GM12878 (cell line): Measurements from ENCODE around the gene NLRP6.

Experiments used
- CBX5 ChIP-seq: sonication (generic); IDR thresholded peaks from 2 replicates; pipeline ENCODE4 v1.6.1; 2016; ENCODE audit warnings: low read depth, moderate library complexity, mild to moderate bottlenecking, inconsistent platforms
- CTCF ChIP-seq, 3 experiments: IDR thresholded peaks in 2 of 3; conservative IDR thresholded peaks in 1 of 3; 2 replicates each; pipeline ENCODE4 v1.5.1; 2011; ENCODE audit warnings: low read depth in 3 of 3, low read length in 3 of 3, mild to moderate bottlenecking in 3 of 3, control low read depth in 2 of 3, moderate library complexity in 2 of 3, inconsistent platforms in 1 of 3, mixed read lengths in 1 of 3; ENCODE audit not compliant: control insufficient read depth in 2 of 3, insufficient read depth in 1 of 3; ENCODE audit errors: extremely low read depth in 1 of 3
- HDAC6 ChIP-seq: fragments of 200-600 bp; sonication (generic); IDR thresholded peaks from one replicate; pipeline ENCODE4 v1.8.0; 2017; ENCODE audit warnings: antibody characterized with exemption; ENCODE audit not compliant: unreplicated experiment
- NFYB ChIP-seq: IDR thresholded peaks from 2 replicates; pipeline ENCODE4 v1.6.1; 2011; ENCODE audit warnings: low read depth, mild to moderate bottlenecking, low read length, improper control_type of control experiment, moderate library complexity; ENCODE audit not compliant: insufficient read depth
- RAD21 ChIP-seq: IDR thresholded peaks from 2 replicates; pipeline ENCODE4 v1.6.1; 2011; ENCODE audit warnings: mild to moderate bottlenecking, low read depth, low read length, moderate library complexity; ENCODE audit not compliant: insufficient read depth
- RAD51 ChIP-seq: fragments of 450-650 bp; IDR thresholded peaks from 2 replicates; pipeline ENCODE4 v1.6.1; 2016; ENCODE audit warnings: moderate library complexity, mild to moderate bottlenecking, inconsistent platforms
- SIN3A ChIP-seq: IDR thresholded peaks from 2 replicates; pipeline ENCODE4 v1.6.1; 2012; ENCODE audit warnings: low read depth, low read length, improper control_type of control experiment
- SP1 ChIP-seq: IDR thresholded peaks from one replicate; pipeline ENCODE4 v1.6.1; 2011; ENCODE audit warnings: low read depth, low read length

DNA sequence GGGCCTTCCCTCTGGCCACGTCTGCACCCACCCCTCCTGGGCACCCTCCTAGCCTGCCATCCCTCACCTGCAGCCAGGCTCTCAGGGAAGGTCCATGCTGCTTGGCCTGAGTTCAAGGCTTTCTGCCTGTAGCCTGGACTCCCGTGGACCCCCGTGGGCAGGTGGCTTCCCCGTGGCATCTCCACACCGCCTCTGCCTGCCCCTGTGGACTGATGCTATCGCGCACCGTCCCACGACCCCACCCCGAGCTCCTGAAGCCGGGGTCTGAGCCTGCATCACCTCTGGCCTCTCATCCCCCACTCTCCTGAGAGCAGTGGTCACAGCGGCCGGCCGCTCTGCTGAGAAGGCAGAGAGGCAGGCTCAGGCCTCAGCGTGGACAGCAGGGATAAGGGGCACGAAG, 16.6 kb downstream of the NLRP6 start:
- TF ChIP-seq CTCF (IDR thresholded peaks at IDR 0.05 in 2 of 3, conservative IDR thresholded peaks at IDR 0.05 in 1 of 3; ENCODE audit: control insufficient read depth in 2 of 3, extremely low read depth in 1 of 3, insufficient read depth in 1 of 3, low read depth in 3 of 3, low read length in 3 of 3) (no peak), NFYB (no peak), HDAC6 (no peak), SP1 (no peak), CBX5 (no peak), RAD21 (no peak), RAD51 (no peak), SIN3A (no peak)
